IgD-negative memory B cell (primary cell): ENCODE measurements around the gene ALKBH5. TPM values are rescaled to one million over a fixed set of nuclear protein-coding genes. Genes with fewer than 3 reads are reported as not detected.

Experiments
- H3K27ac Mint-ChIP-seq, 3 donors: one replicate each; pipeline ENCODE4 v1.8.0; 2020 to 2022; ENCODE audit warnings: mild to moderate bottlenecking in 3 of 3, mixed read lengths in 3 of 3, moderate library complexity in 1 of 3
- H3K27me3 Mint-ChIP-seq: one replicate; pipeline ENCODE4 v1.8.0; 2021; ENCODE audit warnings: mixed read lengths
- H3K36me3 Mint-ChIP-seq: one replicate; pipeline ENCODE4 v1.8.0; 2020; ENCODE audit warnings: mild to moderate bottlenecking, mixed read lengths
- H3K4me1 Mint-ChIP-seq, 3 donors: one replicate each; pipeline ENCODE4 v1.8.0; 2020 to 2022; ENCODE audit warnings: mixed read lengths in 3 of 3, mild to moderate bottlenecking in 1 of 3
- H3K4me3 Mint-ChIP-seq, 4 donors: one replicate each; pipeline ENCODE4 v1.8.0; 2020 to 2022; ENCODE audit warnings: mild to moderate bottlenecking in 4 of 4, mixed read lengths in 4 of 4, moderate library complexity in 3 of 4
- H3K9me3 Mint-ChIP-seq, 3 donors: one replicate each; pipeline ENCODE4 v1.8.0; 2020 to 2021; ENCODE audit warnings: mixed read lengths in 3 of 3, mild to moderate bottlenecking in 1 of 3
- polyA plus RNA-seq: library from polyadenylated mRNA; unstranded; fragments of 300-500 nt; fragmentation: Illumina TruSeq; gene quantifications from one replicate; pipeline ENCODE4 v1.2.3, GENCODE V29; 2021

The ALKBH5 gene
- polyA plus RNA-seq, 1 donor from 2014 or later: 144 TPM

DNA sequence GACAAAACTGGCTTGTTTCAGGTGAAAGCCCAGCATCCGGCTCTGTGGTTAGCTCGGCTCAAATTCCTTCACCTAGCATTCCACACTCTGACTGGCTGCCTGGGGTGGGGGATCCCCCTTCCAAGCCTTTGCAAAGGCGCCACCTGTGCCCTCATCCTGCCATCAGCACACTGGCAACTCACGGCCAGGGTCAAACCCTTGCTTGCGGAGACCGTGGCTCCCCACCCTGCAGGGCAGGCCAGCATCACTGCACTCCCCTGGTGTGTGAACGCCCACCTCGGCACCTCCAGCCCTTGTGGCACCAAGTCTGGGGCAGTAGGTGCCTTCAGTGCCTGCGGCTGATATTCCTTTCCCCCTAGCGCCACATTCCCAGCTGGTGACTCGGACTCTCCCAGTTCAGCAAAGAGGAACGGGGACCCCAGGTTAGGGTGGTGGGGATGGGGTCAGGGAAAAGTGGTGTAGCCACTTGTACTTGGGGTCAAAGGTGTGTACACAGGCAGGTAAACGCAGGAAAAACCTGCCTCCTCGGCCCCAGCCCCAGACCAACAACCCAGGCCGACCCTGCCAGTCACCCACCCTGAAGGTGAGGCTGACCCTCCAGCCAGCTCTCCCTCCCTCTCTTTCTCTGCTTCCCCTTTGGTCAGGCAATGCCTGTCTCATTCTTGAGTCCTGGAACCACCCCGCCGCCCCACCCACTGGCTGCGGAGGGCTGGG, 73.8 kb downstream of the ALKBH5 start:
- no peaks in the 10 kb centered on the region for H3K36me3 Mint-ChIP-seq
- H3K9me3 Mint-ChIP-seq: no peaks in the 10 kb centered on the region
- peak overlapping the region; percentile 68 to 94 (median 83) for H3K27ac Mint-ChIP-seq
- H3K4me1 Mint-ChIP-seq: peaks cover 4 to 24% (median 18%) of the 10 kb centered on the region in 3 donors
- H3K4me3 Mint-ChIP-seq: peak overlapping the region; percentile 92 to 99 (median 97)
- H3K27me3 Mint-ChIP-seq: no peaks in the 10 kb centered on the region

DNA sequence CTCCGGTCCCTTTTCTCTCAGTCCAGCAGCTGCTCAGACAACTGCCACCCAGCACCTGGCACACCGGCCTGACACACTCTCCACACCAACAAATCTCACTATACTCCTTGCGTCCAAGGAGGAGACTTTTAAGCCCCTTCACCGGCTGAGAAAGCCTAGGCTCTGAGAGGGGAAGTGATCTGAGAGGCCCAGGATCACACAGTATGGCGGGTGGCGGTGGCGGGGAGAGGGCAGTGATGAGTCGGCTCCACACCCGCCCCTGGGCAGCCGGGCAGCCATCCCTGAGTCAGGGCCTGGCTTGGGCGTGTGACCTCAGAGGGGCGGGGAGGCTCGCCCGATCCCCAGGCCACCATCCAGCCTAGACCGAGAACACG, 74.3 kb downstream of the ALKBH5 start:
- no peaks in the 10 kb centered on the region for H3K36me3 Mint-ChIP-seq
- H3K27me3 Mint-ChIP-seq: no peaks in the 10 kb centered on the region
- peak overlapping the region; percentile 92 to 99 (median 97) for H3K4me3 Mint-ChIP-seq
- H3K4me1 Mint-ChIP-seq: peaks cover 4 to 24% (median 18%) of the 10 kb centered on the region in 3 donors
- peak overlapping the region; percentile 68 to 94 (median 83) for H3K27ac Mint-ChIP-seq
- H3K9me3 Mint-ChIP-seq: no peaks in the 10 kb centered on the region

DNA sequence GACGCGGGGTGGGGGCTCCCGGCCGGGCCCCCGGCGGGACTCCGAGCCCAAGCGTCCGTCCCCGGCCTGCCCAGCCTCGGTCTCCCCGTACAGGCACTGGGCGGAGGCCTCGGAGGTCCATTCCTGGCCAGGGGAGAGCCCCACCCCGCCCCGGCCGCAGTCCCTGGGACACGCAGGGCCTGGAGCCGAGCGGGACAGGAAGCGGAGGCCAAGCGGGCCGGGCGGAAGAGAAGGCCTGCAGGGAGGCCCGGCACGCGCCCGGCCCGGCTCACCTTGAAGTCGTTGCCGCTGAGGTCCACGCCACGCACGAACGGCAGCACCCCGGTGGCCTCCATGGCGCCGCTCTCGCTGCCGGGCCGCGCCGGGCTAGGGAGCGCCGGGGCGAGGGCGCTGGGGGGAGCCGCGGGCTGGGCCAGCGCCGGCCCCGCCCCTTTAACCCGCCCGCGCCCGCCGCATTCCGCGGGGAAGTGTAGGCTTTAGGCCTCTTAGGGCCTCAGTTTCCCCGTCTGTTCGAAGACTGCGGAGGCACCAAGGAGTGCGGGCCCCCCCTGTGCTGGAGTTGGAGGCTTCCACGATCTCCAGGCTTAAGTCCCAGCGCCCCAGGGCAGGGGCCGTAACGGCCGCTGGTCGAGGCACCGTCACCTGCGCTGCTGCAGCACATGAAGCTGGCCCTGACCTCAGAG, 74.9 kb downstream of the ALKBH5 start, which contains the start of gene FLII:
TSS of gene FLII (minus strand) at position 383 of the 683 bp plus-strand sequence. CDS start at position 335, 48 bp downstream.
- peaks cover 4 to 24% (median 18%) of the 10 kb centered on the region in 3 donors for H3K4me1 Mint-ChIP-seq
- peak within 1 kb of the TSS; percentile 96 to 99 (median 98) for H3K4me3 Mint-ChIP-seq
- peak within 1 kb of the TSS; percentile 83 to 94 (median 86) for H3K27ac Mint-ChIP-seq
- H3K9me3 Mint-ChIP-seq: no peaks in the 10 kb centered on the region
- H3K36me3 Mint-ChIP-seq: no peaks in the 10 kb centered on the region
- H3K27me3 Mint-ChIP-seq: no peaks in the 10 kb centered on the region

Other genes with a start within 250 kb of the ALKBH5 start
- 3.7 TPM for gene TOM1L2, start 211.4 kb upstream of the ALKBH5 start, polyA plus RNA-seq
- gene DRC3, start 211.0 kb upstream of the ALKBH5 start, polyA plus RNA-seq: 0.90 TPM
- gene ATPAF2, start 144.7 kb upstream of the ALKBH5 start, polyA plus RNA-seq: 41.5 TPM
- gene GID4, start 144.4 kb upstream of the ALKBH5 start, polyA plus RNA-seq: 7.7 TPM
- 47.8 TPM for gene DRG2, start 95.9 kb upstream of the ALKBH5 start, polyA plus RNA-seq
- gene MYO15A, start 75.1 kb upstream of the ALKBH5 start, polyA plus RNA-seq: 0.48 TPM
- 0.40 TPM for gene LLGL1, start 41.8 kb downstream of the ALKBH5 start, polyA plus RNA-seq
- gene FLII, start 74.9 kb downstream of the ALKBH5 start, polyA plus RNA-seq: 150 TPM
- 12.3 TPM for gene MIEF2, start 76.8 kb downstream of the ALKBH5 start, polyA plus RNA-seq
- 19.5 TPM for gene TOP3A, start 131.2 kb downstream of the ALKBH5 start, polyA plus RNA-seq
- gene SMCR8, start 131.5 kb downstream of the ALKBH5 start, polyA plus RNA-seq: 5.2 TPM
- 18.9 TPM for gene SHMT1, start 179.7 kb downstream of the ALKBH5 start, polyA plus RNA-seq
- gene EVPLL, start 193.9 kb downstream of the ALKBH5 start, polyA plus RNA-seq: not detected